ENCODE results near the gene FTO.
"Not testable (repeated sequence)": the region's sequence is repeated elsewhere in the genome, so short reads cannot be mapped to it uniquely, and the experiment has no call there.

The FTO gene

GRCh38 chr16:53836142-53836541 lies 132.2 kb downstream of the FTO start:
- DNase-seq, result no peak

- DNase-seq, result no peak
These were observed 132.7 kb downstream of the FTO start for GRCh38 chr16:53836680-53837079.

DNA sequence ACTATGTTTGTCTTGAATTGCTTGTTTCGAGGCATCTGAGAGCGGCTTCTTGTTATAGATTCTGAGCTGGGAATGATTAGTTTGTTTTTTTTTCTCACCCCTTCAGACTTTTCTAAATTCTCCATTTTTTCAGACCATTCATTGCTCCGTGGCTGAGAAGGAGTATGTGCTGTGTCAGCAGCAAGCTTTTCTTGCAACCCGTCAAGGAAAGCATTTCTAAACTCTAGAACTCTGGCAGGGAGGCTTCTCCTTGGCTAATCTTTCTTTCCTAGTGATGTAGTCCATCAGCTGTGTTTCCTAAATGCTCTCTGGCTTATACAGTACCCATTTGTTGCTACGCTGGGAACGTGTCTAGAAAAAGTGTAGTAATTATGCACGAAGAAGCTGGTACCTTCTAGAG lies 133.5 kb downstream of the FTO start:
- DNase-seq, result no peak

DNA sequence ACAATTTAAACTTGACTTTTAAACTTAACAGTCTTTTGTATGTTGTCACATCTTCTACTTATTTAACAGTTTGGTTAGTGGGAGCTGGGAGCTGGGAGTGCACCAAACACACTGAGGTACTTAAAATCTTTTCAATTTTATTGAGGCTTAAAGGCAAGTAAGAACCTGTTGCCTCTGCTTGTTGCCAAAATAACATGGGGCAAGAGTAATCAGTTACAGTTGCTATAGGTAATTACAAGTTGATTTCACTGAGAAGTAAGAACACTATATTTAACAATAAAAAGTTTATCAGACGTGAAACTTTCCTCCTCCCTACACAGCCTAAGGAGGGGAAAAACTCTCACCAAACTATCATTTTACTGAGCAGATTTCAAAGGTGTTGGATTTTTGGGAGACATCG lies 135.2 kb downstream of the FTO start:
- DNase-seq, result no peak

DNA sequence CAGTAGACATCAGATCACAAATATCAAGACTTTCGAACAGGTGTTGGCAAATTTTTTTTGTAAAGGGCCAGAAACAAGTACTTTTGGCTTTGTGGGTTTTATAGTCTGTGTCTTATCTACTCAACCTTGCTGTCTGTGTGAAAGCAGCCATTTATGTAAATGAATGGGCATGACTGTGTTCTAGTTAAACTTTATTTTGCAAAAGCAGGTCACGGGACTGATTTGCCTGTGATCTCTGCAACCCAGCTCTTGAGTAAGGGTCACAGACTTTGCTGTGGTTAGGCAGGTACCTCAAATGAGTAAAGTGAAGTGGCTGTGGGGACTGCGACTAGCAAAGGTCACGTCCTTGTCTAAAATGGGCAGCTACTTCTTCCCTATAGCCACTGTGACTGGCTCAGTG lies 136.5 kb downstream of the FTO start:
- DNase-seq, result no peak

- no peak for DNase-seq
These were observed 137.9 kb downstream of the FTO start for GRCh38 chr16:53841884-53842283.

DNA sequence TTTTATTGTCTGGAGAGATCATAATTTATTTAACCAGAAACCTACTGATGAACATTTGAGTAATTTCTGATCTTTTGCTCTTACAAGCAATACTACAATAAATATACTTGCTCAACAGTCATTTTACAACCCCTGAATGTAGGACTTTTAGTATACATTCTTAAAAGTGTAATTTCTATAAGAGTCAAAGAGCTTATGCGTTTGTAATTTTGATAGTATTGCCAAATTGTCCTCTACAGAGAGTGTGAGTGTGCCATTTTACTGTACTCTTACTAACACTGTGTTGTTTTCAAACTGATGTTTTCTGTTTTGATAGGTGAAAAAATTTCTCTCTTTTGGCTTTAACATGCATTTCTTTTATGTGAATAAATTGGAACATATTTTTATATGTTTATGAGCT lies 139.1 kb downstream of the FTO start:
- no peak for DNase-seq

GRCh38 chr16:53844804-53845203 lies 140.8 kb downstream of the FTO start:
- DNase-seq, result no peak

- DNase-seq, result not testable (repeated sequence)
These were observed 142.6 kb downstream of the FTO start for GRCh38 chr16:53846549-53846948.

DNA sequence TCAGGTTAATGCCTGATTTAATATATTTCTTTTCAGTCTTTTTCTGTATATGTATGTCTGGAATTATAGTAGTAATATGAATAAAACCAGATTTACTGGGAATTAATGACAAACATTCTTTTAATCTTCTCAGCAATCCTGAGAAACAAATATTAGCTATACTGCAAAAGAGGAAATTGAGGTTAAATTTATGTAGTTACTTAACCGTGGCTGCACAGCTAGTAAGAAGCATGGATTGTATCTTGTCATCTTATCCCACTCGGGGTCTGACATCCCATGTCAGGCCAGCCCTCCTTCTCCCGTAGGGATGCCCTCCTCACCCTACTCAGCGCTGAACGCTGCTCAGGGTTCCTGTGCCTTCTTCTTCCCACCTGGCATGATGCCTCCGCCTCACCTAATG lies 143.0 kb downstream of the FTO start:
- DNase-seq, result no peak

GRCh38 chr16:53848277-53848942 lies 144.5 kb downstream of the FTO start:
- DNase-seq, result no peak

DNA sequence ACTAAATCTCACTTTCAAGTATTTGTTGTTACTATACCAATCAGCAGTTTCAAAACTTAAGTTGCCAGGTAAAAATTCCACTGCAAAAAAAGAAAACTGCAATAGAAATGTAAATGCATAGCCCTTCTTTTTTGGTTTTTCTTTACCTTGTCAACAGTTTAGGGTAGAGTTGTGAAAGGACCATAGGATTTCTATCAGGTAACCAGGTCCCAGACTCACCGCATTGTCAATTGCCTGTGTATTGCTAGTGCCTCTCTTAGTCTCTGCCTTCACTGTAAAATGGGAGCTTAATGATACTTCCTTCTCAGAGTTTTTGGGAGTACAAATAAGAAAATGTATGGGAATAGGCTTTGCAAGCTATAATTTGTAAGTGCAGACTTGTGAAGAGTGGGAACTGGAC lies 145.0 kb downstream of the FTO start:
- DNase-seq, result no peak

DNA sequence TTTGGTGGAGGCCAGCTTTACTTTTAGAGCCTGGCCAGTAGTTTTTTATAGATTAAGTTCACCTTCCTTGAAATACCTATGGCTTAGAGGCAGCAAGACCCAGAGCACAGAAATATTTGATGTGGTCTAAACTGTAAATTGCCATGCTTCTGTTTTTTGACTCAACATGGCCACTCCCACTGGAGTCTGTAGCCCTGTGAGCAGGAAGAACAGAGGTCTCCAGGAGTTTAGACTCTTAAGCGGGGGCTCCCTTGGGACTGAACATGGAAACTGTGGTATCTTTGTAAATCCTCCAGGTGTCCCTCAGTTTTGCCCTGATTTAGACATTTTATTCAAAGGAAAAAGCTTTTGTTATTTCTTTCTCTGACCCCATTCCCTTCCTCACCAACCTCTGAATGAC lies 145.6 kb downstream of the FTO start:
- no peak for DNase-seq

- no peak for DNase-seq
These were observed 146.0 kb downstream of the FTO start for GRCh38 chr16:53849994-53850393.

GRCh38 chr16:53852678-53853077 lies 148.7 kb downstream of the FTO start:
- DNase-seq, result no peak

DNA sequence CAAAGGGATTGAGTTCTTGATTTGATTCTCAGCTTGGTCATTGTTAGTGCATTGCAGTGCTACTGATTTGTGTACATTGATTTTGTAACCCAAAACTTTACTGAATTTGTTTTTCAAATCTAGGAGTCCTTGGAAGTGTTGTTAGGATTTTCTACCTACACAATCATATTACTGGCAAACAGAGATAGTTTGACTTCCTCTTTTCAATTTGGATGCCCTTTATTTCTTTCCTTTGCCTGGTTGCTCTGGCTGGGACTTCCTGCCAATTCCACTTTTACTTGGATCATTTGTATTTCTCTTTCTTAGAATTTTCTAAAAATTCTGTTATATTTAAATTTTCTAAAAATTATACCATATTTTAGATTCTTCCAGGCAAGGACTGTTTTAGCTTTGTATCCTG lies 151.1 kb downstream of the FTO start:
- DNase-seq, result no peak

GRCh38 chr16:53855511-53855910 lies 151.6 kb downstream of the FTO start:
- no peak for DNase-seq

DNA sequence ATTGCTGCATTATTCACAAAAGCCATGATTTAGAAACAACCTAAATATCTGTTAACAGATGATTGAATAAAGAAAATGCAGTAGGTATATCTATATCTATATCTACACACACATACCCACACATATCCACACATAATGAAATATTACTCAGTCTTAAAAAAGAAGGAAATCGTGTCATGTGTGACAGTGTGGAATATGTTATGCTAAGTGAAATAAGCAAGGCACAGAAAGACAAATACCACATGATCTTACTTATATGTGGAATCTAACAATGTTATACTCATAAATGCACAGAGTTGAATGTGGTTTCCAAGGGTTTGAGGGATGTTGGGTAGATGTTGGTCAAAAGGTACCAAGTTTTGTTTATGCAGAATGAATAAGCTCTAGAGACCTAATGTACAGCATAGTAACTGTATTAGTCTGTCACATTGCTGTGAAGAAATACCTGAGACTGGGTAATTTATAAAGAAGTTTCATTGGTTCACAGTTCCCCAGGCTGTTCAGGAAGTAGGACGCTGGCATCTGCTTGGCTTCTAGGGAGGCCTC lies 156.1 kb downstream of the FTO start:
- DNase-seq, result no peak

GRCh38 chr16:53863861-53864260 lies 159.9 kb downstream of the FTO start:
- no peak for DNase-seq

GRCh38 chr16:53864819-53865493 lies 161.0 kb downstream of the FTO start:
- DNase-seq, result no peak

DNA sequence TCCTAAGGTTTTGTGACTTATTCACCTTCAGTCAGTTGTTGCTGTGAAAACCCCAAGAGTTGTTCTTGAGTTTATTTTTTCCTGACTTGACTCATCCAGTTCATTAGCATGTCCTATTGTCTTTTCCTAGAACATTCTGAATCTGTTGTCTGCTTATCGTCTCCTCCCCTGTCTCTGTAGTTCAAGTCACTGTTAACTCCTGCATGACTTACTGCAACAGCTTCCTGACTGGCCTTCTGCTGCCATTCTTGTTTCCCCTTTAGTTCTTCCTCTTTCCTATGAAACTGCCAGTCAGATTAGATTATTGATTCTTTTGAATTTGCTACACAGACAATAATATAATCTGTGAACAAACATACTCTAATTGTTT lies 161.5 kb downstream of the FTO start:
- DNase-seq, result no peak

- no peak for DNase-seq
These were observed 162.6 kb downstream of the FTO start for GRCh38 chr16:53866520-53866919.

- no peak for DNase-seq
These were observed 166.9 kb downstream of the FTO start for GRCh38 chr16:53870831-53871230.

Data from SHP77 (cell line).